ENCODE measurements around the gene TSTD1. TPM values are rescaled to one million over a fixed set of nuclear protein-coding genes. Genes with fewer than 3 reads are reported as not detected.
"Not testable (repeated sequence)": the region's sequence is repeated elsewhere in the genome, so short reads cannot be mapped to it uniquely, and the experiment has no call there.

Gene TSTD1
- total RNA-seq, 4 donors from 2014 or later, result 70.0 to 123 (median 98.8) TPM

DNA sequence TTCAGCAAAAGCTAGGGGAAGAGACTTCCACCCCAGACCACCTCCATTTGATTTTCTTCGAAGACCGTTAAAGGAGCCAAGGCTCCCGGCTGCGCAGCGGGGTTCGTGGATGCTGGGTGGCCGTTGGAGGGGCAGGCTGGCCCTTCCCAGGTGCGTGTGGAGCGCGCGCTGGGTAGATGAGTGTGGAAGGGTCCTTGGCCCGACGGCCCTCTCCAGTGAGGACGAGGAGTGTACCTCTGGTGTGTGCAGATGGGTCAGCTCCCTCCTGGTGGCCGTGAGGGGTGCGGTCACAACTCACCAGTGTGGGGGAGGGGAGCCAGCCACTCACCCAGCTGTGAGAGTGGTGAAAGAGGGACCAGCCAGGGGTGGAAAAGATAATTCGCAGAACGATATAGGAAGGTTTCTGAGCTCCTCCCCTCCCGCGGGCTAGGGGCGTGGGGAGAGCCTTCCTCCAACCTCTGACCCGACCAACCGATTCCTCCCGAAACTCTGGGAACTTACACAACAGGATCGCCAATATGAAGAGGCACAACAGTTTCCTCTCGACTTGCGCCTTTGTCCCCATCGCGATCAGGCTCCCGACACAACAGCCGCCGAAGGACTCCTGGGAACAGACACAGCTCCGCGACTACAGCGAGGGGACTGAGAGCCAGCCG is 18.1 kb downstream of the TSTD1 start, which contains the start of gene F11R:
Gene F11R, minus strand, starts transcription at position 644 of the 656 bp plus-strand sequence. Its CDS starts 79 bp downstream, at position 565.
- H3K27ac ChIP-seq, result peak within 1 kb of the TSS; percentile 95
- peak in 1 of 2 donors; percentile 82 for DNase-seq (ENCODE audit: low spot score in 2 of 2)
- H3K4me3 ChIP-seq, result peak within 1 kb of the TSS; percentile 70
- WGBS, result 1% methylated on average over 28 of the region's 36 CpGs
- H3K36me3 ChIP-seq, result no peaks in the 10 kb centered on the region
- TF ChIP-seq POLR2AphosphoS5 (IDR thresholded peaks at IDR 0.05), result peak in 2 of 3 donors; percentile 9 to 17
- no peak for TF ChIP-seq EP300 (IDR thresholded peaks at IDR 0.05)
- TF ChIP-seq, protein P1, sequence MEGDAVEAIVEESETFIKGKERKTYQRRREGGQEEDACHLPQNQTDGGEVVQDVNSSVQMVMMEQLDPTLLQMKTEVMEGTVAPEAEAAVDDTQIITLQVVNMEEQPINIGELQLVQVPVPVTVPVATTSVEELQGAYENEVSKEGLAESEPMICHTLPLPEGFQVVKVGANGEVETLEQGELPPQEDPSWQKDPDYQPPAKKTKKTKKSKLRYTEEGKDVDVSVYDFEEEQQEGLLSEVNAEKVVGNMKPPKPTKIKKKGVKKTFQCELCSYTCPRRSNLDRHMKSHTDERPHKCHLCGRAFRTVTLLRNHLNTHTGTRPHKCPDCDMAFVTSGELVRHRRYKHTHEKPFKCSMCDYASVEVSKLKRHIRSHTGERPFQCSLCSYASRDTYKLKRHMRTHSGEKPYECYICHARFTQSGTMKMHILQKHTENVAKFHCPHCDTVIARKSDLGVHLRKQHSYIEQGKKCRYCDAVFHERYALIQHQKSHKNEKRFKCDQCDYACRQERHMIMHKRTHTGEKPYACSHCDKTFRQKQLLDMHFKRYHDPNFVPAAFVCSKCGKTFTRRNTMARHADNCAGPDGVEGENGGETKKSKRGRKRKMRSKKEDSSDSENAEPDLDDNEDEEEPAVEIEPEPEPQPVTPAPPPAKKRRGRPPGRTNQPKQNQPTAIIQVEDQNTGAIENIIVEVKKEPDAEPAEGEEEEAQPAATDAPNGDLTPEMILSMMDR (IDR thresholded peaks at IDR 0.05), result peak in 1 of 2 donors; percentile 10
- TF ChIP-seq POLR2A (IDR thresholded peaks at IDR 0.05), result peak in 1 of 2 donors; percentile 23
- H3K4me1 ChIP-seq, result peaks cover 49% of the 10 kb centered on the region
- no peaks in the 10 kb centered on the region for H3K27me3 ChIP-seq
- H3K9me3 ChIP-seq, result no peaks in the 10 kb centered on the region

DNA sequence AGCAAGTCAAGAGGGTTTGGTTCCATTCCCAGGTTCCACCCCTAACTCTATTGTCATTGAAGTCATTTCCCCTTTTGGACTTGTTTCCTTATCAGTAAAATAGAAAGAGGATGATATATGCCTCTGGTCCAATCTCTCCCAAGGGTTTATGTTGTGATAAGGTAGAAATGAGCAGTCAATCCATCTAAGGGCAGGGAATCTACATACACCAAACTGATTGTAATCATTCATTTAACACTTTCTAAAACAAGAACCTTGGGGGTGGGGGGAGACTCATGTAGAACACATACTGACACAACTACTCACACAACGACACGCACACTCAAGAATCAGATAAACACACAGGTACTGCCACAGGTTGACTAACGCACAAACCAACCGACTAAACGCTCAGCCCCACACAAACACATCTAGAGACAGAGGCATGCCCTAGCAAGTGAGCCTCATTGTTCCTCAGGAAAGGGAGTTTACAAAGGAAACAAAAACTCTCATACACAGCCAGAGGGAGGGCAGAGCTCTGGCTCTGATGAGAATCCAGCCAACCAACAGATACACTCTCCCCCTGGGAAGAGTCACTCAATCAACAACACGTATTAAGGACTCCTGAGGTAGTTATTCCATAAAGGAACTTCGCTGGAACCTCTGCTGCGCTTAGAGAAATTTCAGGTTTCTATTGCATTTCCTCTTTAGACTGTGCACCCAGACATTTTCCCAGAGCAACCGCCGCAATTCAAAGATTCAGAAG is 18.8 kb downstream of the TSTD1 start:
- peak in 1 of 2 donors; percentile 57 for DNase-seq (ENCODE audit: low spot score in 2 of 2)
- no peaks in the 10 kb centered on the region for H3K27me3 ChIP-seq
- H3K4me3 ChIP-seq, result peak overlapping the region; percentile 70
- 12% methylated on average over 9 of the region's 10 CpGs for WGBS
- no peaks in the 10 kb centered on the region for H3K36me3 ChIP-seq
- H3K27ac ChIP-seq, result peak overlapping the region; percentile 95
- peaks cover 49% of the 10 kb centered on the region for H3K4me1 ChIP-seq
- TF ChIP-seq POLR2AphosphoS5 (IDR thresholded peaks at IDR 0.05), result peak in 1 of 3 donors; percentile 23
- TF ChIP-seq POLR2A (IDR thresholded peaks at IDR 0.05), result no peak
- H3K9me3 ChIP-seq, result no peaks in the 10 kb centered on the region

DNA sequence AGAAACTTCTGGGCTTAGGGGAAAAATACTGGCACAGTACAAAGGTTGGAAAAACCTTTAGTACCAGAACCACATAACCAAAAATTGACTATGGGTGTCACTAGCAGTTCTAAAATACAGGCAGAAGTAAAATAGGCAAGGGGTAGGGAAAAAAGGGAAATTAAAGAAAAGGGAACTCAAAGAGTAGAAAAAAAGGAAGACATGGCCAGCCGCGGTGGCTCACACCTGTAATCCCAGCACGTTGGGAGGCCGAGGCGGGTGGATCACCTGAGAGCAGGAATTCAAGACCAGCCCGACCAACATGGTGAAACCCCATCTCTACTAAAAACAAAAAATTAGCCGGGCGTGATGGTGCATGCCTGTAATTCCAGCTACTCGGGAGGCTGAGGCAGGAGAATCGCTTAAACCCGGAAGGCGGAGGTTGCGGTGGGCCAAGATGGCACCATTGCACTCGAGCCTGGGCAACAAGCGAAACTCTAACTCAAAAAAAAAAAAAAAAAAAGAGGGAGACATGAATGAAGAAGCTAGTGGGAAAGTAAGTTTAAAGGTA is 19.6 kb downstream of the TSTD1 start:
- Histone ChIP-seq H3K4me1 (peaks cover 56% of the 10 kb centered on the region), H3K4me3 (peak overlapping the region; percentile 70)

DNA sequence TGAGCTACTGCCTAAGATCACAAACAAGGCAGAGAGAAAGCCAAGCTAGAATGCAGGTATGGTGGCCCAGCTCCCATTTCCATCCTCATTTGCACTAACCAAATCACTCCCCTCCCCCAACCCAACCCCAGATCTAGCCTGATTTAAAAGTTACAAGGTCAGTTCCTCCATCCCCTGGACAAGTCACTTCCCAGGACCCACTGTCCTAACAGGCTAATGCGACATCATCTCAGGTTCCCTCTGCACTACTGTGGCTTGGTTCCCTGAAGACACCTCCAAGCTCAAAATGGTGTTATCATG is 20.2 kb downstream of the TSTD1 start:
- 94% methylated on average over 1 of the region's 1 CpG for WGBS
- Histone ChIP-seq H3K27me3 (no peaks in the 10 kb centered on the region), H3K27ac (peak overlapping the region; percentile 95), H3K4me3 (peak overlapping the region; percentile 70), H3K9me3 (no peaks in the 10 kb centered on the region), H3K36me3 (no peaks in the 10 kb centered on the region), H3K4me1 (peaks cover 62% of the 10 kb centered on the region)
- no peak for TF ChIP-seq EP300 (IDR thresholded peaks at IDR 0.05)
- peak in 1 of 2 donors; percentile 27 for DNase-seq (ENCODE audit: low spot score in 2 of 2)

More for the DNA sequence above, 19.6 kb downstream of the TSTD1 start:
- not testable (repeated sequence) for H3K9me3 ChIP-seq, H3K36me3 ChIP-seq, H3K27me3 ChIP-seq
- 59% methylated on average over 15 of the region's 15 CpGs for WGBS
- peak overlapping the region; percentile 95 for H3K27ac ChIP-seq
- peak in 1 of 2 donors; percentile 52 for DNase-seq (ENCODE audit: low spot score in 2 of 2)

DNA sequence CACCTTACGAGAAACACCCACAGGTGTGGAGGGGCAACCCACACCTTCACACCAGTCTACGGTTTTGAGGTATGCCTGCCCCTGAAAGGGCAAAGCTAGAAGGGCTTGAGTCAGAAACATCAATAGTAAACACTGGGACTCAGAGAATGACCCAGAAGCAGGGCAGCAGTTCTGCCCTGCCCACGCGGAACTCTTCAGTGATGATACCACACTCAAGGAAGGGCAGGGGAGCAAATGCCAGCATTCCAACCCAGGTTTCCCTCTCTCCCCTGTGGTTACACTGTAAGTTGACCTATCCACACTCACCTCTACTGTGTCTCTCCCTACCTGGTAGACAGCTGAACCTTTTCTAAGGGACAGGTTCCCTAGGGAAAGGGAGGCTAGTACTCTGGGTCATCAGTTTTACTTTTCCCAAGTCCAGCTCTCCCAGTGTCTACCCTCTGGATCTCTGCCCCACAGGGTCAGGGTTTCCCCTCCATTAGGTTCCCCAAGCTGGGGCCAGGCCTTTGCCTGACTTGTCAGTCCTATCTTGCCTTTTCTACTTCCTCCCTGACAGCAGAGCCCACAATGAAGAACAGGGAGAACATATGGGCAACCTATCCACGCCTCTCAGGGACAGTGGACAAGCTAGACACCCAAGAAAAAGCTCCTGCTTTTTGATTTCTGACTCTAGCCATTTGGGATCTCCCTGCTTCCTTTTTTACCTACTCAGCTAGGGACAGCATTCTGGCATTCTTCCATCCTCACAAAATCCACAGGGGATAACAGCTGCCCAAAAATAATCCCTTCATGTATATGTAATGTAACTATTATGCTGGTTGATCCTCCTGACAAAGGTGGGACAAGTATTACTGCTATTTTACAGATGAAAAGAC is 20.8 kb downstream of the TSTD1 start:
- H3K36me3 ChIP-seq, result no peaks in the 10 kb centered on the region
- peak in 1 of 2 donors; percentile 4 for DNase-seq (ENCODE audit: low spot score in 2 of 2)
- WGBS, result 76% methylated on average over 5 of the region's 5 CpGs
- peak overlapping the region; percentile 70 for H3K4me3 ChIP-seq
- no peaks in the 10 kb centered on the region for H3K9me3 ChIP-seq
- peaks cover 68% of the 10 kb centered on the region for H3K4me1 ChIP-seq
- TF ChIP-seq POLR2AphosphoS5 (IDR thresholded peaks at IDR 0.05) (no peak), EP300 (IDR thresholded peaks at IDR 0.05) (no peak), POLR2A (IDR thresholded peaks at IDR 0.05) (no peak)
- TF ChIP-seq, protein P1 (IDR thresholded peaks at IDR 0.05), result no peak
- no peaks in the 10 kb centered on the region for H3K27me3 ChIP-seq
- H3K27ac ChIP-seq, result peak overlapping the region; percentile 95

DNA sequence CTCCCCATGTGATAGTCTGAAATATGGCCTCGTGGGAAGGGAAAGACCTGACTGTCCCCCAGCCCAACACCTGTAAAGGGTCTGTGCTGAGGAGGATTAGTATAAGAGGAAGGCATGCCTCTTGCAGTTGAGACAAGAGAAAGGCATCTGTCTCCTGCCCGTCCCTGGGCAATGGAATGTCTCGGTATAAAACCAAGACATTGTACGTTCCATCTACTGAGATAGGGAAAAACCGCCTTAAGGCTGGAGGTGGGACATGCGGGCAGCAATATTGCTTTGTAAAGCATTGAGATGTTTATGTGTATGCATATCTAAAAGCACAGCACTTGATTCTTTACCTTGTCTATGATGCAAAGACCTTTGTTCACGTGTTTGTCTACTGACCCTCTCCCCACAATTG is 21.6 kb downstream of the TSTD1 start:
- Histone ChIP-seq H3K4me1 (peaks cover 75% of the 10 kb centered on the region), H3K27ac (peak overlapping the region; percentile 95)
- not testable (repeated sequence) for H3K4me3 ChIP-seq; H3K9me3 ChIP-seq; H3K36me3 ChIP-seq; H3K27me3 ChIP-seq; DNase-seq (ENCODE audit: low spot score in 2 of 2)
- 51% methylated on average over 7 of the region's 7 CpGs for whole genome bisulfite sequencing

DNA sequence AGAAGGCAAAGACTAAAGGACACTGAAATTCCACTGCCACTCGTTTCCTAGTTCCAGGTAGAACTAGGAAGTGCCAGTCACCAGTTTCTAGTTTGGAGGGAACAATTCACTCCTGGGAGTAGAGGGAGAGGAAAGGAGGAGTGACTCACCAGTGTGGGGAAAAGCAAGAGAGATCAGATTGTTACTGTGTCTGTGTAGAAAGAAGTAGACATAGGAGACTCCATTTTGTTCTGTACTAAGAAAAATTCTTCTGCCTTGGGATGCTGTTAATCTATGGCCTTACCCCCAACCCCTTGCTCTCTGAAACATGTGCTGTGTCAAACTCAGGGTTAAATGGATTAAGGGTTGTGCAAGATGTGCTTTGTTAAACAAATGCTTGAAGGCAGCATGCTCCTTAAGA is 22.1 kb downstream of the TSTD1 start:
- not testable (repeated sequence) for H3K4me3 ChIP-seq; DNase-seq (ENCODE audit: low spot score in 2 of 2); H3K27me3 ChIP-seq; H3K36me3 ChIP-seq; H3K9me3 ChIP-seq
- peak overlapping the region; percentile 77 for H3K27ac ChIP-seq
- WGBS, result 18% methylated on average over 1 of the region's 1 CpG
- peaks cover 76% of the 10 kb centered on the region for H3K4me1 ChIP-seq

Measured in suprapubic skin (tissue), 4 donors.